SU-DHL-6 (cell line): Measurements from ENCODE around the gene CARD10.

Source experiments
- CTCF ChIP-seq: fragments of 200-600 bp; sonication (generic); IDR thresholded peaks from one replicate; pipeline ENCODE4 v1.5.1; 2017; ENCODE audit warnings: antibody characterized with exemption, mild to moderate bottlenecking, low read length, moderate library complexity; ENCODE audit not compliant: insufficient read depth, poor library complexity, severe bottlenecking
- EZH2phosphoT487 ChIP-seq: fragments of 200-600 bp; sonication (generic), shearing (Covaris generic); conservative IDR thresholded peaks from 2 replicates; pipeline ENCODE4 v1.6.1; 2018; ENCODE audit warnings: mild to moderate bottlenecking, antibody characterized with exemption, low read length, moderate library complexity, mixed read lengths

DNA sequence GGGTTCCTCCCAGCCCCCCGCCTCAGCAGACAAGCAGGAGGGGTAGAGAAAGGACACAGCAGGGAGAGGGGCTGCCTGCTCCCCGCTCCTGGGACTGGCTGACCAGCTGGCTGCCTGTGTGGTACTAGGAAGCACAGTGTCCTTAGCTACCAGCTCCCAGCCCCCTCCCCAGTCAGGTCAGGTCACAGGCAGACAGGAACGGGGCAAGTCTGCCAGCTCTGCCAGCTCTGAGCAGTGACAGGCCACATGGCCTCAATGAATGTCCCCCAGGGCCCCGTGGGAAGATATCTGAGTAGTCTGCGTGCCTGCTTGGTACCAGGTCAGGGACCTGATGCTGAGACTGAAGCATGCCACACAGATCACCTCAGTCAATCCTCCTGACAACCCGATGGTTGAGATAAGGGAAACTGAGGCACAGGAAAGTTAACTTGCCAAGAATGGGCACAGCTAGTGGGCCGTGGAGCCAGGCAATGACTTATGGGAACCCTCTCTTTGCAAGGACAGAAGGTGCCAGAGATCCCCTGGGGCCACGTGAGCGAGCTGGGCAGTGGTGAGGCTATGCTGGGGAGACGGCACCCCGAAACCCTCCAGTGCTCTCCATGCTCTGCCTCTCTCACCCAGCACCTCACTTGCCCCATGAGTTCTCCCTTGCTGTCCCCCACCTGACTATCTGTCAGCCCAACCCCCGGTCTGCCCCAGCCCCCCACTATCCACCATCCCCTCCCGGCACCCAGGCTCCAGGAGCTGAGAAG, 19.2 kb downstream of the CARD10 start:
- TF ChIP-seq CTCF: no peak
- TF ChIP-seq EZH2phosphoT487: no peak
